HCT116 (cell line): ENCODE measurements around the gene TNFSF8.

ENCODE experiments used
- CTCF ChIP-seq, 3 experiments: fragments of 200-600 bp in 1 of 3; sonication (generic) in 1 of 3; IDR thresholded peaks in 2 of 3; conservative IDR thresholded peaks in 1 of 3; 2 replicates each; pipeline ENCODE4 v1.5.1; 2012 to 2017; ENCODE audit warnings: low read depth in 2 of 3, low read length in 2 of 3, antibody characterized with exemption in 1 of 3, borderline replicate concordance in 1 of 3, control low read depth in 1 of 3, mild to moderate bottlenecking in 1 of 3, mixed read lengths in 1 of 3, mixed run types in 1 of 3, moderate library complexity in 1 of 3; ENCODE audit not compliant: insufficient read depth in 1 of 3
- EGR1 ChIP-seq: IDR thresholded peaks from 2 replicates; pipeline ENCODE4 v1.6.1; 2012; ENCODE audit warnings: low read depth
- ELF1 ChIP-seq: IDR thresholded peaks from 2 replicates; pipeline ENCODE4 v1.6.1; 2012; ENCODE audit warnings: low read depth, borderline replicate concordance
- EZH2 ChIP-seq: fragments of 200-600 bp; sonication (generic); IDR thresholded peaks from 2 replicates; pipeline ENCODE4 v1.6.1; 2017; ENCODE audit warnings: antibody characterized with exemption, mixed run types
- EZH2phosphoT487 ChIP-seq: fragments of 200-600 bp; IDR thresholded peaks from 2 replicates; pipeline ENCODE4 v1.6.1; 2018; ENCODE audit warnings: antibody characterized with exemption, borderline replicate concordance
- POLR2A ChIP-seq: IDR thresholded peaks from 2 replicates; pipeline ENCODE4 v1.7.0; 2011; ENCODE audit warnings: borderline replicate concordance; ENCODE audit not compliant: insufficient read depth, insufficient read length; ENCODE audit errors: extremely low read depth
- RAD21 ChIP-seq: IDR thresholded peaks from 2 replicates; pipeline ENCODE4 v1.6.1; 2012; ENCODE audit warnings: low read depth, mild to moderate bottlenecking
- TCF7L2 ChIP-seq: IDR thresholded peaks from 2 replicates; pipeline ENCODE4 v1.7.0; 2011; ENCODE audit warnings: borderline replicate concordance, inconsistent platforms; ENCODE audit not compliant: insufficient read depth, insufficient read length; ENCODE audit errors: extremely low read depth
- ZBTB33 ChIP-seq: IDR thresholded peaks from 2 replicates; pipeline ENCODE4 v1.6.1; 2011; ENCODE audit warnings: mild to moderate bottlenecking, low read length, moderate library complexity; ENCODE audit not compliant: insufficient replicate concordance; ENCODE audit errors: extremely low read depth
- ZNF274 ChIP-seq: fragments of 200-500 bp; sonication (Bioruptor generic); IDR thresholded peaks from 2 replicates; pipeline ENCODE4 v1.6.1; 2014; ENCODE audit warnings: mild to moderate bottlenecking, low read depth, low read length, inconsistent platforms

- no peak for TF ChIP-seq CTCF (IDR thresholded peaks at IDR 0.05 in 2 of 3, conservative IDR thresholded peaks at IDR 0.05 in 1 of 3; ENCODE audit: borderline replicate concordance in 1 of 3, insufficient read depth in 1 of 3, low read depth in 2 of 3, low read length in 2 of 3)
- TF ChIP-seq EGR1 = no peak
- TF ChIP-seq EZH2 = no peak
- no peak for TF ChIP-seq POLR2A
- no peak for TF ChIP-seq RAD21
- TF ChIP-seq ELF1 = no peak
- TF ChIP-seq ZBTB33 = no peak
- TF ChIP-seq TCF7L2 = no peak
- no peak for TF ChIP-seq ZNF274
- no peak for TF ChIP-seq EZH2phosphoT487
Measured at GRCh38 chr9:114869845-114870244, 60.5 kb downstream of the TNFSF8 start.
